HEK293 (cell line): ENCODE data around the gene TPP1.

Experiments used
- CTCF ChIA-PET: fragments of 350-600 bp; formaldehyde crosslinking; extraction: SDS; loops from one replicate; lab custom pipeline; 2021; ENCODE audit warnings: antibody characterized with exemption; lab: Yijun Ruan, JAX
- POLR2A ChIA-PET: fragments of 300-600 bp; formaldehyde crosslinking; extraction: SDS; loops from one replicate; lab custom pipeline; 2020; ENCODE audit warnings: antibody characterized with exemption, inconsistent platforms; lab: Yijun Ruan, JAX
- H3K27ac ChIP-seq: fragments of 200-500 bp; sonication (Bioruptor generic); 2 replicates; pipeline ENCODE4 v1.5.1; 2014; ENCODE audit warnings: low read depth, low read length, control low read depth, inconsistent platforms; ENCODE audit errors: extremely low read depth
- H3K36me3 ChIP-seq, 2 experiments: fragments of 200-500 bp in 1 of 2; sonication (Bioruptor generic) in 1 of 2; 1 replicate in 1 of 2; 2 replicates in 1 of 2; pipeline ENCODE4 v1.5.1; 2014 to 2017; ENCODE audit warnings: inconsistent platforms in 2 of 2, low read length in 2 of 2; ENCODE audit not compliant: control insufficient read depth in 2 of 2, insufficient read depth in 1 of 2
- H3K4me1 ChIP-seq: fragments of 200-500 bp; sonication (Bioruptor generic); 2 replicates; pipeline ENCODE4 v1.5.1; 2014; ENCODE audit warnings: mild to moderate bottlenecking, low read length, inconsistent platforms; ENCODE audit not compliant: control insufficient read depth, insufficient read depth
- H3K4me3 ChIP-seq: 2 replicates; pipeline ENCODE4 v1.5.1; 2011; ENCODE audit warnings: low read depth, mild to moderate bottlenecking, control low read depth, low read length, moderate library complexity
- H3K9me3 ChIP-seq: fragments of 200-500 bp; sonication (Bioruptor generic); 2 replicates; pipeline ENCODE4 v1.5.1; 2014; ENCODE audit warnings: low read depth, low read length, inconsistent platforms; ENCODE audit not compliant: control insufficient read depth, insufficient read depth
- GLI2 ChIP-seq: fragments of 450-650 bp; formaldehyde crosslinking; IDR thresholded peaks from 2 replicates; pipeline ENCODE4; 2017; ENCODE audit warnings: missing biosample characterization, missing genetic modification characterization, low read depth, borderline replicate concordance
- KLF1 ChIP-seq: fragments of 450-650 bp; formaldehyde crosslinking; IDR thresholded peaks from 2 replicates; pipeline ENCODE4 v1.5.1; 2016; ENCODE audit warnings: missing biosample characterization, missing genetic modification characterization
- KLF7 ChIP-seq: fragments of 450-650 bp; formaldehyde crosslinking; IDR thresholded peaks from 2 replicates; pipeline ENCODE4 v1.5.1; 2016; ENCODE audit warnings: missing biosample characterization, missing genetic modification characterization, borderline replicate concordance
- MEIS1 ChIP-seq: sonication (generic); formaldehyde crosslinking; IDR thresholded peaks from 2 replicates; pipeline ENCODE4 v1.8.1; 2022; ENCODE audit warnings: missing genetic modification reagents, mild to moderate bottlenecking, borderline replicate concordance
- MZF1 ChIP-seq: fragments of 450-650 bp; formaldehyde crosslinking; IDR thresholded peaks from 2 replicates; pipeline ENCODE4 v1.5.1; 2017; ENCODE audit warnings: missing biosample characterization, missing genetic modification characterization, borderline replicate concordance
- ZFP3 ChIP-seq: fragments of 450-650 bp; formaldehyde crosslinking; IDR thresholded peaks from 2 replicates; pipeline ENCODE4 v1.5.1; 2016; ENCODE audit warnings: low read depth, missing biosample characterization, missing genetic modification characterization
- ZNF10 ChIP-seq: fragments of 450-650 bp; formaldehyde crosslinking; IDR thresholded peaks from 2 replicates; pipeline ENCODE4 v1.5.1; 2017; ENCODE audit warnings: missing biosample characterization, missing genetic modification characterization
- ZNF114 ChIP-seq: fragments of 450-650 bp; formaldehyde crosslinking; IDR thresholded peaks from 2 replicates; pipeline ENCODE4 v1.5.0; 2017; ENCODE audit warnings: missing biosample characterization, missing genetic modification characterization
- ZNF211 ChIP-seq: fragments of 450-650 bp; formaldehyde crosslinking; IDR thresholded peaks from 2 replicates; pipeline ENCODE4 v1.5.1; 2016; ENCODE audit warnings: low read depth, missing biosample characterization, missing genetic modification characterization
- ZNF302 ChIP-seq: fragments of 450-650 bp; formaldehyde crosslinking; IDR thresholded peaks from 2 replicates; pipeline ENCODE4 v1.5.1; 2016; ENCODE audit warnings: missing biosample characterization, missing genetic modification characterization, low read depth
- ZNF350 ChIP-seq: fragments of 450-650 bp; formaldehyde crosslinking; IDR thresholded peaks from 2 replicates; pipeline ENCODE4 v1.5.0; 2017; ENCODE audit warnings: missing biosample characterization, mild to moderate bottlenecking, missing genetic modification characterization
- ZNF433 ChIP-seq: fragments of 450-650 bp; formaldehyde crosslinking; IDR thresholded peaks from 2 replicates; pipeline ENCODE4 v1.5.1; 2016; ENCODE audit warnings: missing biosample characterization, missing genetic modification characterization, low read depth
- ZNF48 ChIP-seq: fragments of 450-650 bp; formaldehyde crosslinking; IDR thresholded peaks from 2 replicates; pipeline ENCODE4 v1.5.1; 2016; ENCODE audit warnings: missing biosample characterization, missing genetic modification characterization
- ZNF501 ChIP-seq: fragments of 450-650 bp; formaldehyde crosslinking; IDR thresholded peaks from 2 replicates; pipeline ENCODE4 v1.5.1; 2016; ENCODE audit warnings: missing biosample characterization, missing genetic modification characterization
- ZNF549 ChIP-seq: fragments of 450-650 bp; IDR thresholded peaks from 2 replicates; pipeline ENCODE4 v1.5.1; 2018; ENCODE audit warnings: missing biosample characterization, missing genetic modification characterization, mild to moderate bottlenecking, inconsistent platforms, moderate library complexity
- ZNF571 ChIP-seq: fragments of 450-650 bp; formaldehyde crosslinking; IDR thresholded peaks from 2 replicates; pipeline ENCODE4 v1.5.0; 2017; ENCODE audit warnings: missing biosample characterization, missing genetic modification characterization
- ZNF624 ChIP-seq: fragments of 450-650 bp; formaldehyde crosslinking; IDR thresholded peaks from 2 replicates; pipeline ENCODE4 v1.5.1; 2017; ENCODE audit warnings: missing biosample characterization, missing genetic modification characterization
- ZNF658 ChIP-seq: fragments of 450-650 bp; formaldehyde crosslinking; IDR thresholded peaks from 2 replicates; pipeline ENCODE4; 2016; ENCODE audit warnings: missing biosample characterization, missing genetic modification characterization
- ZNF664 ChIP-seq: fragments of 450-650 bp; formaldehyde crosslinking; IDR thresholded peaks from 2 replicates; pipeline ENCODE4 v1.5.1; 2016; ENCODE audit warnings: missing biosample characterization, missing genetic modification characterization
- ZNF747 ChIP-seq: fragments of 450-650 bp; formaldehyde crosslinking; IDR thresholded peaks from 2 replicates; pipeline ENCODE4 v1.5.1; 2016; ENCODE audit warnings: missing biosample characterization, missing genetic modification characterization
- ZNF843 ChIP-seq: fragments of 450-650 bp; formaldehyde crosslinking; IDR thresholded peaks from 2 replicates; pipeline ENCODE4 v1.5.1; 2016; ENCODE audit warnings: missing biosample characterization, missing genetic modification characterization
- ZSCAN16 ChIP-seq: fragments of 450-650 bp; formaldehyde crosslinking; IDR thresholded peaks from 2 replicates; pipeline ENCODE4 v1.5.1; 2016; ENCODE audit warnings: missing biosample characterization, missing genetic modification characterization
- TF ChIP-seq, protein P1 (sequence below): fragments of 450-650 bp; formaldehyde crosslinking; IDR thresholded peaks from 2 replicates; pipeline ENCODE4 v1.5.1; 2016; ENCODE audit warnings: missing biosample characterization, missing genetic modification characterization, borderline replicate concordance
- TF ChIP-seq, protein P2 (sequence below): fragments of 450-650 bp; formaldehyde crosslinking; IDR thresholded peaks from 2 replicates; pipeline ENCODE4 v1.5.1; 2016; ENCODE audit warnings: missing biosample characterization, missing genetic modification characterization
- TF ChIP-seq, protein P3 (sequence below): fragments of 450-650 bp; formaldehyde crosslinking; IDR thresholded peaks from 2 replicates; pipeline ENCODE4 v1.5.1; 2016; ENCODE audit warnings: missing biosample characterization, missing genetic modification characterization
- TF ChIP-seq, protein P4 (sequence below): fragments of 450-650 bp; formaldehyde crosslinking; IDR thresholded peaks from 2 replicates; pipeline ENCODE4 v1.5.1; 2016; ENCODE audit warnings: missing biosample characterization, missing genetic modification characterization

TPP1 gene

DNA sequence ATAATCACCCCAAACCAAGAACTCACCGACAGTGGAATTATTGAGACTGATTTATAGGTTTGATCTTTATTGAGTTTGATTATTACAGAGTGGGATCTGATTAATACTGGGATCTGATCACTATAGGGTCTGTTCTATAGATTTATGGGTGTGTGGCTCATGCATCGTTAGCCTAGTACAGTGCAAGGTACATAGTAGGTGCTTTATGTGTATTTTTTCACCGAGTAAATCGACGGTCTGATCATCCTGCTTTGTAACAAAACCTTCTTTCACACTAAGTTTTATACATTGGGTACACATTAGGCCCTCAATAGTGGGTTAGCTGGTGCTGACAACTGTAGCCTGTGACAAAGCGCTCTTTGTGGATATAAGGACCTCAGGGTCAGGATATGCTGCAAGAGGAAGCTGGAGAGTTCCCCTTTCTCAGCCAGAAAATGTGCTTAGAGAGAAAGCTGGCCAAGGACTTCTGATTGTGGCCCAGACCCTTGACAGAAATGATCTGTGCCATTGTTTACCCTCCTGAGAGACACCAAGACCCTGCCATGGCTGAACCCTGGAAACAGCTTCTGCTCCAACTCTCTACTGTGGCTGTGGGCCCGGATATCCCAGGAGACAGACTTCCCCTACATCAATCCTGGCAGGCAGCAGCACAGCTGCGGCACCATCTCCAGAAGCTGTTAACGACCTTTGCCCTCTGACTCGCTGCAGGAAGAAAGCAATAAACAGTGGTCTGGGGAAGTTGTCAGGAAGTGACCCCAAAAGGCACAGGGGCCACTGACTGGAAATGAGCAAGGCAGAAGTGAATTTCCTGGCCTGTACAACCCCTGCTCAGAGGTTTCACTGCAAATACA, 16.1 kb upstream of the TPP1 start (continued):
- TF ChIP-seq ZNF658 (tag by site-specific recombination) (no peak), ZNF664 (no peak), ZFP3 (no peak), ZNF747 (tag by site-specific recombination) (no peak), ZSCAN16 (tag by site-specific recombination) (no peak), ZNF302 (tag by site-specific recombination) (no peak), ZNF624 (tag by site-specific recombination) (no peak), ZNF571 (tag by site-specific recombination) (no peak), ZNF433 (tag by site-specific recombination) (no peak)
- TF ChIP-seq, protein P1, sequence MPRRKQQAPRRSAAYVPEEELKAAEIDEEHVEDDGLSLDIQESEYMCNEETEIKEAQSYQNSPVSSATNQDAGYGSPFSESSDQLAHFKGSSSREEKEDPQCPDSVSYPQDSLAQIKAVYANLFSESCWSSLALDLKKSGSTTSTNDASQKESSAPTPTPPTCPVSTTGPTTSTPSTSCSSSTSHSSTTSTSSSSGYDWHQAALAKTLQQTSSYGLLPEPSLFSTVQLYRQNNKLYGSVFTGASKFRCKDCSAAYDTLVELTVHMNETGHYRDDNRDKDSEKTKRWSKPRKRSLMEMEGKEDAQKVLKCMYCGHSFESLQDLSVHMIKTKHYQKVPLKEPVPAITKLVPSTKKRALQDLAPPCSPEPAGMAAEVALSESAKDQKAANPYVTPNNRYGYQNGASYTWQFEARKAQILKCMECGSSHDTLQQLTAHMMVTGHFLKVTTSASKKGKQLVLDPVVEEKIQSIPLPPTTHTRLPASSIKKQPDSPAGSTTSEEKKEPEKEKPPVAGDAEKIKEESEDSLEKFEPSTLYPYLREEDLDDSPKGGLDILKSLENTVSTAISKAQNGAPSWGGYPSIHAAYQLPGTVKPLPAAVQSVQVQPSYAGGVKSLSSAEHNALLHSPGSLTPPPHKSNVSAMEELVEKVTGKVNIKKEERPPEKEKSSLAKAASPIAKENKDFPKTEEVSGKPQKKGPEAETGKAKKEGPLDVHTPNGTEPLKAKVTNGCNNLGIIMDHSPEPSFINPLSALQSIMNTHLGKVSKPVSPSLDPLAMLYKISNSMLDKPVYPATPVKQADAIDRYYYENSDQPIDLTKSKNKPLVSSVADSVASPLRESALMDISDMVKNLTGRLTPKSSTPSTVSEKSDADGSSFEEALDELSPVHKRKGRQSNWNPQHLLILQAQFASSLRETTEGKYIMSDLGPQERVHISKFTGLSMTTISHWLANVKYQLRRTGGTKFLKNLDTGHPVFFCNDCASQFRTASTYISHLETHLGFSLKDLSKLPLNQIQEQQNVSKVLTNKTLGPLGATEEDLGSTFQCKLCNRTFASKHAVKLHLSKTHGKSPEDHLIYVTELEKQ (tag by site-specific recombination), result no peak

DNA sequence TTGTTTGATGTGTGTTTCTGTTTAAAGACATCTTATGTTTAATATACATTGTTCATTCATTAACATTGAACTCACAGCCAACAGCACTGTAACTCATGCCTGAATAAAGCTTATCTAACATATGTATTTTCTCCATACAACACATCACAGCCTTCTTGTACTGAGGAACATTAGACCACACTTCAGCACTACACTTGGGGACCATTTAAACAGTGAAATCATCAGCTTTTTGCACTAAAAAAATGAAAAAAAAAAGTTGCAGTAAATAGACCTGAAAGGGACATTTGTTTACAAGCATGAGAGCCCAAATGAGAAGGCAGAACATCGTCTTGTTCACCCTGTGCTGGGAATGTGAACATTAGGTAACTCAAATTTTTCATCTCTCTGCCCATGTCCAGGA, 15.3 kb upstream of the TPP1 start:
- Histone ChIP-seq H3K36me3 (peaks cover 0 to 23% of the 10 kb centered on the region in 2 experiments; a peak in 1 of 3 replicates), H3K4me3 (no peak overlapping the region), H3K9me3 (no peaks in the 10 kb centered on the region), H3K27ac (no peak overlapping the region), H3K4me1 (no peaks in the 10 kb centered on the region)
- no peak for TF ChIP-seq ZNF211
- TF ChIP-seq MZF1 (tag by site-specific recombination), result no peak
- POLR2A ChIA-PET, result no interaction called here
- CTCF ChIA-PET, result no interaction called here

DNA sequence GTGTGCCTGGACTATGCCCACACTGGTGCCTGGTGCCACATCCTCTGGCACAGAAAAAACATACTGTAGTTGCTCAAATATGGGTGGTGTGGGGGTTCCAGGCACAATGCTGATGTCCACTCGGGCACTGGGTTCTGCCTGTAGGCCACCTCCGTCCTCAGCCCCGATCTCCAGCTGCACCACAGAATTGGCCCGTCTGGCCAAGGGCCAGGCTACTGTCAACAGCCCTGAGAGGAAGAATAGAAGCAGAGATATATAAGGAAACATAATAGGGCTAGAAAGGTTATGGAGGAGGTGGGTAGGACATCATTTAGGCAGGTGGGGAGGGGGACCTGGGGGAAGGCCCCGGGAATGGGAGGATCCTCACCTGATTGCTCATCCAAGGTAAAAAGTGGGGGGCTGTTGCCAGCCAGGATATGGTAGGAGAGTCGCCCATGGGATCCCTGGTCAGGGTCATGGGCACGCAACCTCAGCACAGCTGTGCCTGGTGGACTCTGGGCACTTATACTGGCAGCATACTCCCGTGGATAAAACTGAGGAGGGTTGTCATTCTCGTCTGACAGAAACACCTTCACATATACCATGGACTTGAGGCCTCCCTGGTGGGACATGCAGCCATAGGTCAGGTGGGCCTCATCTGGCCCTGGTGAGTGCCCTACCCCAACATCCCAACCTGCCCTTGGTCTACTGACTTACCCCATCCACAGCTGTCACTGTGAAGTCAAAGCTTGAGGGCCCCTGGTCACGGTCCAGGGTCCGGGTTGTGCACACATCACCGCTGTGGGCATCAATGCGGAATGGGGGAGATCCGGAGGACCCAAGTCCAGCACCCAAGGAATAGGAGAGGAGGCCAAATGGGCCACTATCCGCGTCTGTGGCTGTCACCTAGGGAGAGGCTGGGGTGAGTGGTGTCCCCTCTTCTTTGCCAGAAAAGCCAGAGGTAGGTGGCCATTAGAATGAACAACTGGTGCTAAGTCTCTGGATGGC, 14.5 kb upstream of the TPP1 start:
- Histone ChIP-seq H3K4me3 (no peak overlapping the region), H3K9me3 (no peaks in the 10 kb centered on the region), H3K4me1 (no peaks in the 10 kb centered on the region), H3K27ac (no peak overlapping the region), H3K36me3 (peaks cover 0 to 28% of the 10 kb centered on the region in 2 experiments; a peak in 1 of 3 replicates)
- POLR2A ChIA-PET, result no interaction called here
- CTCF ChIA-PET, result no interaction called here
- TF ChIP-seq, protein P2, sequence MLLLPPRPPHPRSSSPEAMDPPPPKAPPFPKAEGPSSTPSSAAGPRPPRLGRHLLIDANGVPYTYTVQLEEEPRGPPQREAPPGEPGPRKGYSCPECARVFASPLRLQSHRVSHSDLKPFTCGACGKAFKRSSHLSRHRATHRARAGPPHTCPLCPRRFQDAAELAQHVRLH, result no peak
- TF ChIP-seq ZNF843 (no peak), ZNF350 (tag by site-specific recombination) (no peak), ZSCAN16 (tag by site-specific recombination) (no peak), MEIS1 (no peak), ZNF10 (tag by site-specific recombination) (no peak), KLF7 (no peak), KLF1 (tag by site-specific recombination) (no peak), GLI2 (tag by site-specific recombination) (no peak), ZNF48 (no peak), ZNF114 (tag by site-specific recombination) (no peak), ZNF549 (tag by site-specific recombination) (no peak), ZNF501 (tag by site-specific recombination) (no peak)
- TF ChIP-seq, protein P3, sequence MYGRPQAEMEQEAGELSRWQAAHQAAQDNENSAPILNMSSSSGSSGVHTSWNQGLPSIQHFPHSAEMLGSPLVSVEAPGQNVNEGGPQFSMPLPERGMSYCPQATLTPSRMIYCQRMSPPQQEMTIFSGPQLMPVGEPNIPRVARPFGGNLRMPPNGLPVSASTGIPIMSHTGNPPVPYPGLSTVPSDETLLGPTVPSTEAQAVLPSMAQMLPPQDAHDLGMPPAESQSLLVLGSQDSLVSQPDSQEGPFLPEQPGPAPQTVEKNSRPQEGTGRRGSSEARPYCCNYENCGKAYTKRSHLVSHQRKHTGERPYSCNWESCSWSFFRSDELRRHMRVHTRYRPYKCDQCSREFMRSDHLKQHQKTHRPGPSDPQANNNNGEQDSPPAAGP (tag by site-specific recombination), result no peak
- TF ChIP-seq, protein P4, sequence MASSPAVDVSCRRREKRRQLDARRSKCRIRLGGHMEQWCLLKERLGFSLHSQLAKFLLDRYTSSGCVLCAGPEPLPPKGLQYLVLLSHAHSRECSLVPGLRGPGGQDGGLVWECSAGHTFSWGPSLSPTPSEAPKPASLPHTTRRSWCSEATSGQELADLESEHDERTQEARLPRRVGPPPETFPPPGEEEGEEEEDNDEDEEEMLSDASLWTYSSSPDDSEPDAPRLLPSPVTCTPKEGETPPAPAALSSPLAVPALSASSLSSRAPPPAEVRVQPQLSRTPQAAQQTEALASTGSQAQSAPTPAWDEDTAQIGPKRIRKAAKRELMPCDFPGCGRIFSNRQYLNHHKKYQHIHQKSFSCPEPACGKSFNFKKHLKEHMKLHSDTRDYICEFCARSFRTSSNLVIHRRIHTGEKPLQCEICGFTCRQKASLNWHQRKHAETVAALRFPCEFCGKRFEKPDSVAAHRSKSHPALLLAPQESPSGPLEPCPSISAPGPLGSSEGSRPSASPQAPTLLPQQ (tag by site-specific recombination), result no peak
